NCI-H526 treated with DMSO at 0.1 percent for 48 hours (cell line): ENCODE data around the gene IFT57.
A peak's percentile ranks its signal among the peaks of the same experiment; 100 is the strongest.
"Not testable (repeated sequence)": the region's sequence is repeated elsewhere in the genome, so short reads cannot be mapped to it uniquely, and the experiment has no call there.

ENCODE experiments used
- DNase-seq: peaks from one replicate; lab custom pipeline; 2025; lab: John Stamatoyannopoulos, UW

The IFT57 gene

GRCh38 chr3:108159105-108159504, 63.1 kb downstream of the IFT57 start:
- no peak for DNase-seq

- no peak for DNase-seq
These were observed 64.0 kb downstream of the IFT57 start for GRCh38 chr3:108158251-108158650.

- DNase-seq: no peak
These were observed 65.0 kb downstream of the IFT57 start for GRCh38 chr3:108157273-108157672.

- DNase-seq: no peak
These were observed 65.8 kb downstream of the IFT57 start for GRCh38 chr3:108156312-108156853.

GRCh38 chr3:108155642-108156041, 66.6 kb downstream of the IFT57 start:
- DNase-seq: not testable (repeated sequence)

GRCh38 chr3:108153451-108153981, 68.7 kb downstream of the IFT57 start:
- no peak for DNase-seq

- no peak for DNase-seq
These were observed 70.0 kb downstream of the IFT57 start for GRCh38 chr3:108152274-108152673.

GRCh38 chr3:108150200-108150599, 72.0 kb downstream of the IFT57 start:
- no peak for DNase-seq

GRCh38 chr3:108146139-108146538, 76.1 kb downstream of the IFT57 start:
- DNase-seq: no peak

GRCh38 chr3:108145578-108145977, 76.6 kb downstream of the IFT57 start:
- DNase-seq: no peak

- no peak for DNase-seq
These were observed 84.8 kb downstream of the IFT57 start for GRCh38 chr3:108137460-108137814.

GRCh38 chr3:108136561-108137459, 85.4 kb downstream of the IFT57 start:
- DNase-seq: no peak

- DNase-seq: no peak
These were observed 87.7 kb downstream of the IFT57 start for GRCh38 chr3:108134555-108134880.

GRCh38 chr3:108133858-108134554, 88.2 kb downstream of the IFT57 start:
- DNase-seq: no peak

- DNase-seq: no peak
These were observed 89.2 kb downstream of the IFT57 start for GRCh38 chr3:108133048-108133369.

- no peak for DNase-seq
These were observed 90.6 kb downstream of the IFT57 start for GRCh38 chr3:108131475-108132134.

GRCh38 chr3:108130701-108131474, 91.3 kb downstream of the IFT57 start:
- no peak for DNase-seq

GRCh38 chr3:108130236-108130635, 92.0 kb downstream of the IFT57 start:
- no peak for DNase-seq

GRCh38 chr3:108127301-108127988, 94.8 kb downstream of the IFT57 start:
- DNase-seq: no peak

- DNase-seq: no peak
These were observed 95.9 kb downstream of the IFT57 start for GRCh38 chr3:108126348-108126747.

- DNase-seq: peak; percentile 34
These were observed 96.6 kb downstream of the IFT57 start for GRCh38 chr3:108125550-108126071.
